NB4 (cell line): ENCODE results near the gene CASP10.

ENCODE experiments used
- DNase-seq: peaks from one replicate; pipeline ENCODE4 v3.0.0; 2010; ENCODE audit warnings: low read depth
- H3K4me3 ChIP-seq: one replicate; pipeline ENCODE4 v1.5.1; 2011; ENCODE audit warnings: mild to moderate bottlenecking, low read depth, low read length, moderate library complexity
- CTCF ChIP-seq: IDR thresholded peaks from one replicate; pipeline ENCODE4 v1.5.1; 2012; ENCODE audit warnings: low read depth, low read length
- MAX ChIP-seq: IDR thresholded peaks from 2 replicates; pipeline ENCODE4 v1.6.1; 2011; ENCODE audit warnings: low read depth, low read length
- MYC ChIP-seq: IDR thresholded peaks from 2 replicates; pipeline ENCODE4 v1.6.1; 2011; ENCODE audit warnings: low read depth, low read length
- POLR2A ChIP-seq: IDR thresholded peaks from 2 replicates; pipeline ENCODE4 v1.6.1; 2011; ENCODE audit warnings: mild to moderate bottlenecking; ENCODE audit not compliant: insufficient read length; ENCODE audit errors: extremely low read depth

Gene CASP10

GRCh38 chr2:201194097-201194496 is 11.2 kb downstream of the CASP10 start:
- TF ChIP-seq MYC (no peak), CTCF (no peak), POLR2A (no peak), MAX (no peak)
- no peak overlapping the region for H3K4me3 ChIP-seq
- no peak for DNase-seq

GRCh38 chr2:201195331-201195730 is 12.4 kb downstream of the CASP10 start:
- no peak for DNase-seq
- TF ChIP-seq MYC, result no peak
- no peak for TF ChIP-seq CTCF
- no peak for TF ChIP-seq POLR2A
- TF ChIP-seq MAX, result no peak
- H3K4me3 ChIP-seq, result no peak overlapping the region

- DNase-seq, result no peak
- no peak for TF ChIP-seq MAX
- TF ChIP-seq MYC, result no peak
- TF ChIP-seq CTCF, result no peak
- no peak for TF ChIP-seq POLR2A
- H3K4me3 ChIP-seq, result no peak overlapping the region
Measured at GRCh38 chr2:201196003-201196402, 13.1 kb downstream of the CASP10 start.

- H3K4me3 ChIP-seq, result no peak overlapping the region
- TF ChIP-seq POLR2A, result no peak
- no peak for TF ChIP-seq CTCF
- TF ChIP-seq MAX, result no peak
- no peak for TF ChIP-seq MYC
Measured at GRCh38 chr2:201196803-201197202, 13.9 kb downstream of the CASP10 start.

GRCh38 chr2:201197781-201198180 is 14.8 kb downstream of the CASP10 start:
- H3K4me3 ChIP-seq, result no peak overlapping the region
- no peak for TF ChIP-seq CTCF
- no peak for DNase-seq

More at GRCh38 chr2:201196803-201197202, 13.9 kb downstream of the CASP10 start:
- no peak for DNase-seq

- TF ChIP-seq MYC (no peak), MAX (no peak), CTCF (no peak), POLR2A (no peak)
- DNase-seq, result no peak
- no peak overlapping the region for H3K4me3 ChIP-seq
Measured at GRCh38 chr2:201199847-201200246, 16.9 kb downstream of the CASP10 start.
